Colon (tissue), 2 donors: Measurements from ENCODE around the gene EPS8.
A peak's percentile ranks its signal among the peaks of the same experiment; 100 is the strongest.
"Not testable (repeated sequence)": the region's sequence is repeated elsewhere in the genome, so short reads cannot be mapped to it uniquely, and the experiment has no call there.

ENCODE experiments used
- FAIRE-seq: peaks from 2 replicates; lab custom pipeline; 2012; peaks lifted over from hg19 to GRCh38; lab: Jason Lieb, UNC
- donor health status: control.
- donor health status: control.

EPS8 gene

DNA sequence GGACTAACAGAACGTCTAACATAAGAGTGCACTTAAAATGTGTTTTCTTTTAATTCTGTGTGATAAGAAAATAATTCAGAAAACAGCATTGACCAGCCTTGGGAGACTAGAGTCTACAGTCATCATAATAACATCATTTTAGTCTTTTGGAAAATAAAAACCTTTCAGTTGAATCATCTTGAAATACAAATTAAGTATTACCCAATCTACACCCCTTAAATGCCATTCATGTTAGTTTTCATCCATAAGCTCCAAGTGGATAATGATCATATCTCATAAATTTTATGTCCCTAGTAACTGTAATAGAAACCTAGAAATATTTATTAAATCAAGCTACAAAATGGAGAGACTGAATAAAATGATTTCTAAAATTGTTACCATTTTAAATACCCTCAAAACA lies 32.4 kb downstream of the EPS8 start:
- FAIRE-seq = no peak

DNA sequence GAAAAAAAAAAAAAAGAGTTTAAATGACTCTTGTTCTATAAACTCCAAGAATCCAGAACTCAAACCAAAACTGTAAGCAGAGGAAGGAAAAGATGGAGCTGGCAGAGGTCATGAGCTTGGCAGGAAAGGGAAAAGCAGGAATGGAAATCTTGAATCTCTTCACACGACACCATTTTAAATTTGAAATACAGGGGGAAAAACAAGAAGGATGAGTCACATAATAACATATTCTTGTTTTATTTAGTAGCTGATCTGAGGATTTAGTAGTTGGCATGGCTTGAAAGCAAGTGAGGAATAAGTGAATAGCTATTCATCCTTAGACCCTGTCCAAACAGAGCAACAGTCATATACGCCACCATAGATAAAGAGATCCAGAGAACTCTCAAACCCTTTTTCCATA lies 35.0 kb downstream of the EPS8 start:
- no peak for FAIRE-seq

DNA sequence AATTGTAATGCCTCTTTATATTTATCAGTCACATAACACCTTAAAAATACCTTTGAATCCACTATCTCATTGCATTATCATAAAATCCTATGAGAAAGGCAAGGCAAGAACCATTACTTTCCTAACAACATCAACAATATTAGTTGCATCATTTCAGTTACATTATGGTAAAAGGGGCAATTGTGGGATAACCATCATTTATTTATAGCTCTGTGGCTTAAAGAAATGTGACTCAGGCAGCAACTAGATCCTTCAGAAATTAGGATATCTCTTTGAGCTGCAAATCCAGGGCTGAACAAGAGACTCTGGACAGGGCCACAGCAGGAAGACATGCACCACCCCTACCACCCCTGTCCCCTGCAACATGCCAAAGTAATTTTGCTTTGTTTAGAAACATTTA lies 36.4 kb downstream of the EPS8 start:
- no peak for FAIRE-seq

DNA sequence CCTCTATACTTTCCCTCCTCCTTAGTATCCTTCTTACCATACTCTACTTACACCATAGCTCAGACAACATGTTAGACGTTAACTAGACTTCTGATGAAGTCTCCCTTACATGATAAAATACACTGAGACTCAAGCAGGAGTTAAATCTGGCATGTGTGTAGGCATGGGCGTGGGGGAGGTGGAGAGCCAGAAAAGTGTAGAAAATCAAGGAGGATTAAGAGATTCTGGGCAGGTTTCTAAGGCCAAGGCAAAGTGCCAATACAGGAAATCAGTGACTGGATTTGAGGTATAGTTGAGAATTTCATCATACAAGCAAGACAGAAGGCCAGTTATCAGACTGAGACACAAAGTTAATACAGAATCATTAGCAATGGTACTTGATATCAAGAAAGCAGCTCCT lies 37.4 kb downstream of the EPS8 start:
- FAIRE-seq = no peak

DNA sequence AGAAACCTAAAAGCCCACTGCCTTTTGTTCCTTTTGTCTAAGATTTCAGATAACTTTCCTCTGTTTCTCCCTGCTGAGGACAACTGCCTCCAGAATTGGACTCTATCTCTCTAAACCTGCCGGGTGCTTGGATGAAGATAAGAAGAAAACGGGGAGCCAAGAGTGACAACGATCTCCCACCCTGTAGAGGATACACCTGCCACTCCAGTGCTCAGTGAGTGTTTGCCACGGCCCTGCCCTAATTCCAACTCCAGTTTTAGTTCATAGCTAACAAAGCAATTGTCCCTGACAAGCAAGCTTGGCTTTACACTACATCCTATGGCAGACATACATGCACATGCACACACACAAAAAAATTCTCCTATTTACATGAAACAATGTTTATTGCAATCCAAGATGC lies 39.3 kb downstream of the EPS8 start:
- no peak for FAIRE-seq

DNA sequence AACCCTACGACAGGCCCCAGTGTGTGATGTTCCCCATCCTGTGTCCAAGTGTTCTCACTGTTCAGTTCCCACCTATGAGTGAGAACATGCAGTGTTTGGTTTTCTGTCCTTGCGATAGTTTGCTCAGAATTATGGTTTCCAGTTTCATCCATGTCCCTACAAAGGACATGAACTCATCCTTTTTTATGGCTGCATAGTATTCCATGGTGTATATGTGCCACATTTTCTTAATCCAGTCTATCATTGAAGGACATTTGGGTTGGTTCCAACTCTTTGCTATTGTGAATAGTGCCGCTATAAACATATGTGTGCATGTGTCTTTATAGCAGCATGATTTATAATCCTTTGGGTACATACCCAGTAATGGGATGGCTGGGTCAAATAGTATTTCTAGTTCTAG lies 47.3 kb downstream of the EPS8 start:
- FAIRE-seq = not testable (repeated sequence)

DNA sequence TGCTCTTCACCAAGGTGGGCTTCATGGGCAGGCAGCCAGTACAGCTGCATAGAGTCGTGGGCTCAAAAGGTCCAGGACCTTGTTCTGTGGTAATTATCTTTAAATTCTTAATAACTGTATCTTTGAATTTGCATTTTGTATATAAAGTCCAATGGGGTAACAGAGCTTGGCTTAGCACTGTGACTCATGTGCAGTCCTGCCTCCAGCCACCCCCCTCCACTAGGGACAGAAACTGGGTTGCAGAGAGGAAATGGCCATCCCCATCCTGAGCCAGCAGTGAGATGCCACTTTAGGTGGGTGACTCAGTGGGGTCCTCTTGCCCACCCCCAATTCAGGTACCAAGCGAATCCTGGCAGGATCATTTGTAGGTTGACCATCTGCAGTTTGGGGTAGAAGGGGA lies 48.1 kb downstream of the EPS8 start:
- FAIRE-seq = no peak

DNA sequence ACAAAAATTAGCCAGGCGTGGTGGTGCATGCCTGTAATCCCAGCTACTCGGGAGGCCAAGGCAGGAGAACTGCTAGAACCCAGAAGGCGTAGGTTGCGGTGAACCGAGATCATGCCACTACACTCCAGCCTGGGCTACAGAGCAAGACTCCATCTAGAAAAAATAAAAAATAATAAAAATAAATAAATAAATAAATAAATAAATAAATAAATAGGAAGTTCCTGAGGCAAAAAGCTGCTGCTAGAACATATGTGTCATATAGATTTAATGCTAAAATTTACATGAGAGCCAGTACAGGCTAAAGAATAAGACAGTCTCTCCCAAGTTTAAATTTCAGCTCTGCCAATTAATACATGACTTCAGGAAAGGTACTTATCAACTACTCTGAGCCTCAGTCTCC lies 48.8 kb downstream of the EPS8 start:
- FAIRE-seq = not testable (repeated sequence)

DNA sequence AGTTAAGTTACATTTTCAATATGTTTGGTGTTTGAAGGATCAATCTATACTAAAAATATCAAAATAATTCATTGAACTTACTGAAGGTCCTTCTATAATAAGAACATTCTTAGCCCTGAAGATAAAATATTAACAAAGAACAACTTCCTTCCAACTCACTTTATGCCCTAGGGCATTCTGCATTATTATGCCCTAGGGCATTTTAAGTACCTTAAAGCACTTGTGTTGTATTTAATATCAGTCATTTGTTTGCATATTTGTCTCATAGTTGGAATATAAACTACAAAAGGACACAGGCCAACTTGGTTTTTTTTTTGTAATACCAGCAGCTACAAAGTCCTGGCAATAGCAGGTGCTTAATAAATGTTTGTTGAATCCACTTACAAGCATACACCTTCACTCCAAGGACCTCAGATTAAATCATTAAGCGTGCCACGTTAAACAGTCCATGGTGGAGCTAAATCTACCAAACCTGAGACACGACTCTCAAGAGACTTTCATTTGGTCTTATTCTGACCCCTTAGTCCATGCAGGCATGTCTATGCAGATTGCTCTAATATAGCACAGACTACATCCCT lies 50.7 kb downstream of the EPS8 start:
- no peak for FAIRE-seq

DNA sequence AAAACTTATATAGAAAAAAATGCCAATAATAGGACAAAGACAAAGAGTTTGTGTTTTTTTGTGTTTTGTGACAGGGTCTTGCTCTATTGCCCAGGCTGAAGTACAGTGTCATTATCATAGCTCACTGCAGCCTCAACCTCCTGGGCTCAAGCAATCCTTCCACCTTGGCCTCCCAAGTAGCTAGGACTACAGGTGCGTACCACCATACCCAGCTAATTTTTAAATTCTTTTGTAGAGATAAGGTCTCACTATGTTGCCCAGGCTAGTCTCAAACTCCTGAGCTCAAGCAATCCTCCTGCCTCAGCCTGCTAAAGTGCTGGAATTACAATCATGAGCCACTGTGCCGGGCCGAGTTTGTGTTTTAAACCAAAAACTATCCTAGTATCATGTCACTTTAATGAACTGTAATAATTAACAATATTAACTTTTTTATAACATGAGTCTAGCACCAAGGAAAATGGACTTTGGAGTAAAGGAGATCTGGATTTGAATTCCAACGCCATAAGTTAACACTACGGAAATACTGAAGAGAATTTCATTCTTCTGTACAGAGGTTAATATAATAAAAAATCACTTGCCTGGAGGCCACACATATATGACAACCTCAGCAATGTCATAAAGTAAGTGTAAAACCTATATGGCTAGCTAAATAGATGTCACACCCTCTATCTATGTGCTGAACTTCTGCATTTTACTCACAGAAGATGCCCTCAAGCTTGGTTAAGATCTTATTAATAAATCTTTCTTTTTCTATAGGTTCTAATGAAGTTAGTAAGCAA lies 53.2 kb downstream of the EPS8 start:
- peak; percentile 24 for FAIRE-seq

DNA sequence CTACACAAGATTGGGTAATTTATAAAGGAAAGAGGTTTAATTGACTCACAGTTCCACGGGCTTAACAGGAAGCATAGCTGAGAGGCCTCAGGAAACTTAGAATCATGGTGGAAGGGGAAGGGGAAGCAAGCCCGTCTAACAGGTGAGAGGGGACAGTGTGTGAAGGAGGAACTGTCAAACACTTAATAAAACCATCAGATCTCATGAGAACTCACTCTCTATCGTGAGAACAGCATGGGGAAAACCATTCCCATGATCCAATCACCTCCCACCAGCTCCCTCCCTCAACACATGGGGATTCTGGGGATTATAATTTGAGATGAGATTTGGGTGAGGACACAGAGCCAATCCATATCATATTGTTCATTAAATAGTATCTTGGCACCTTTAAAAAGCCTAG lies 56.1 kb downstream of the EPS8 start:
- FAIRE-seq = no peak

DNA sequence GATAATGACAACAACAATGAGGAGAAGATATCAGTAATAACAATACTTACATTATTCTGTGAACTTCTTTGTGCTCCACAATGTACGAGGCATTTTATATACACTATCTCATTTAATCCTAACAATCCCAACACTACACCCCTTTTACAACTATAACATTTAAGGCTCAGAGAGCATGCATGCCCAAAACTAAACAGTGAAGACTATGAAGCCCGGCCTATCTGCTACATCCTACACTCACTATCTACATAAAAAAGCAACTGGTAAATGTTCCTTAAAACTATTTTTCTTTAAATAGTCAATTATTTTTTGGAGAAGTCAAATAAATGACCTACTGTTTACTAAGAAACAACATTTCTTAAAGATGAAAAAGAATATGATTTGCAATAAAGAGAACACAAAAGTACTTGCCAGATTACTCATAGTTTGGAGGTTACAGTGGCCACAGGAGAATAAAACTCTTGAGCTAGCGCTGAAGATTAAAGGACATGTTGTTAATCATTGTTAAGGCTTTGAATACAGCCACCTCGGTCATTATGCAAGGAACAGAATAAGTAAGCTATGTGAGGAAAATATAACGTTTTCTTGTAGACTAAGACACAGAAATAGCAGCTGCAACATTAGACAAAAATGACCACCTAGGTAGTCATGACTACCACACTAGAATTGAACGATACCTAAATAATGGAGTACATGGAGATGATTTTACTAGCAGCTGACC lies 56.7 kb downstream of the EPS8 start:
- no peak for FAIRE-seq

DNA sequence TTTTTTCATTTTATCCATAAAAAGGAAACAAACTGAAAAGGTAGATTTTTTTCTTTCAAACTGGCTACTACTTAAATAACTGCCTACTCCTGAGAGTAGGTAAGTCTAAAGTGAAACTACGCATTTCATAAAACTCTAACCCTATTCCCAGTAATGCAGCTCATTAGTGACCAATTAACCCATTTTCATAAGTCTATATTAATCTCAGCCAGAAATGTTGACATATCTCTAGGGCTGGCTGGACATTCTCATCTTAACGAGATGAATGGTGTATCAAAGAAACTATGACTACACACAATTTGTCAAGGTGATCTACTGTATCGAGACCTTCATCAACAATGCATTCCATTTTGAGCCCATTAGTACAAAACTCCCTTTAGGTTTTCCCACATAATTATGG lies 57.2 kb downstream of the EPS8 start:
- no peak for FAIRE-seq

DNA sequence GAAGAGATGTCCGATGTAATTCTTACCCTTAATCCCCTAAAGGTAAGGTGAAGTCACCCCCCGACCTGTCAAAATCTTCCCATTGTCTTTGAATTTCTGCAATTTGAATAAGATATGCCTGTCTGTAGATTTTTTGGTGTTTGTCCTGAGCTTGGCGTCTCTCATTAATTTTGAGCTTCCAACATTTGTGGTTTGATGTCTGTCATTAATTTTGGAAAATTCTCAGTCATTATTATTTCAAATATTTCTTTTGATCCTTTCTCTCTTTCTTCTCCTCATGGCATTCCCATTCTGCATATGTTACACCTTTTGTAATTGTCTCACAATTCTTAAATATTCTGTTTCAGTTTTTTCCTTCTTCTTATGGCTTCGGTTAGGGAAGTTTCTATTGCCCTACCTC lies 60.1 kb downstream of the EPS8 start:
- no peak for FAIRE-seq

DNA sequence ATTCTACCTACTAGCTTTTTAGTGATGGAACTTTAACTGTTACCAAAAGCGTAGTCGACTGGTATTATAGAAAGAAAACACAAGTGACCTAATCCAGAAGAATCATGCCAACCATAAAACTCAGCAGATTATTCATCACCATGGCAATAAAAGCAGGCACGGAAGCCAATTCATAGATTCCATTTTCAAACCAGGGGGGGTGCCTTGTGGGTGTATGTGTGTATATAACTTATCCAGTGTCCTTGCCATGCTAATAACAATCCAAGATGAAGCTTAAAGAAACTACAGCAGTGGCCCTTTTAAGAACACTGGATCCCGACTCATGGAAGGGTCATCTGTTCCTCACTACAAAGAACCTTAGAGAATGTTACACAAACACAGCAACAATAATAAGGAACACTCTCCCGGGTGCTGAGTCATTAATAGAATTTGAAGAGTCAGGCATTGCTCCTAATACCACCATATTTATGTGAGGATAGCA lies 61.0 kb downstream of the EPS8 start:
- FAIRE-seq = no peak

DNA sequence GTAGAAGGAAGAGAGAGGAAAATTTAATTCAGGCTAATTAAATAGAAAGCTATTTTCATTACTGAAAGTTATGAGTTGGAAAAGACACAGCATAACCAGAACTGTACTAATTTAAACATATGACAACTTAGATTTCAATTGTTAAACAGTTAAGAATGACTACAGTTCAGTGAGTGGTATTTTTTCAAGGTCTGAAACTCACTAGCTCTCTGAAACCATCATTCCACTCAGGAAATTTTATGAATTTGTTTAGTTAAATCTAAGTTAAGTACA lies 62.4 kb downstream of the EPS8 start:
- no peak for FAIRE-seq

DNA sequence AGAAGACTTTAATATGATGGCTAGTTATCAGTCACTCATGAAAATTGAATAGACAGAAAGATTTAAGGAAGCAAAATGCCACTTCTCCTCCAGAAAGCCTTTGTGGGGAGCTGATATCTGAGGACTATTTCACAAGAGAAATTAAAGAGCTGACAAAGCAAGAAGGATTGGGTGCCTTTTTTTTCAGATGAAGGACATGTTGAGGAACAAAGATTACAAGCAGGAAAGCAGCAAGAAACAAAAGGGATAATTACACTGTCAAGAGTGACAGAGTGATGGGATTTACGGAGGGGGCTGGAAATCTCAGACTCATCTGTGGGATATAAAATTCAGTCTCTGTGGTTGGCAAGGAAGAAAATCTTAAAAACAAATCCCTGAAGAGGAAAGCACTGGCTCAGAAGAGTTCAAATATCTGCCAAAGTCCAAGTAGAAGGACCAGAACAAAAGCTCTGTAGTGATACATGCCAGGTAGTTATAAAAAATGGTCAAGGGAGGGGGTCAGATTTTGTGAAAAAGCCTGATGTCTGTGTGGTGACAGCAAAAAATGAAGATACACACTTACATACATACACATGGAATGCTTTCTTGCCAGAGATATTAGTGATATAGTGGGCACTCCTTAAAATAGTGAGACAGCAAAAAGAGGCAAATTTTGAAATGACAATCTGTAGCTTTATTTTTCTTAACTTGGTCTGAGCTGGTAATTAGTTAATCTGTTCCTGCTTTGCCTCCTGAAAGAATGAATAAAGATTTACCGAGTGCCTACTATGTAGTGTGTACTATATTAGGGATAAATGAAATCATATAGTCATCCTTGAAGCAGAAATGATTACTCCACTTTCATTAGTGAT lies 62.9 kb downstream of the EPS8 start:
- no peak for FAIRE-seq

DNA sequence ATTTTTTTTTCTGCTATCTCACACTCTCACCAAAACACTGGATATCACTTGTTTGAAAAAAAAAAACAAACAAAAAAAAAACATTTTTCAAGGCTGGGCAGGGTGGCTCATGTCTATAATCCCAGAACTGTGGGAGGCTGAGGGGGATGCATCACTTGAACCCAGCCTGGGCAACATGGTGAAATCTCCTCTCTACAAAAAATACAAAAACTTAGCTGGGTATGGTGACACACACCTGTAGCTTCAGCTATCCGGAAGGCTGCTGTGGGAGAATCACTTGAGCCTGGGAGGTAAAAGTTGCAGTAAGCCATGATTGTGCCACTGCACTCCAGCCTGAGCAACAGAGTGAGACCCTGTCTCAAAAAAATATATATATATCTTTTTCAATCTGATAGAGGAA lies 66.2 kb downstream of the EPS8 start:
- no peak for FAIRE-seq

DNA sequence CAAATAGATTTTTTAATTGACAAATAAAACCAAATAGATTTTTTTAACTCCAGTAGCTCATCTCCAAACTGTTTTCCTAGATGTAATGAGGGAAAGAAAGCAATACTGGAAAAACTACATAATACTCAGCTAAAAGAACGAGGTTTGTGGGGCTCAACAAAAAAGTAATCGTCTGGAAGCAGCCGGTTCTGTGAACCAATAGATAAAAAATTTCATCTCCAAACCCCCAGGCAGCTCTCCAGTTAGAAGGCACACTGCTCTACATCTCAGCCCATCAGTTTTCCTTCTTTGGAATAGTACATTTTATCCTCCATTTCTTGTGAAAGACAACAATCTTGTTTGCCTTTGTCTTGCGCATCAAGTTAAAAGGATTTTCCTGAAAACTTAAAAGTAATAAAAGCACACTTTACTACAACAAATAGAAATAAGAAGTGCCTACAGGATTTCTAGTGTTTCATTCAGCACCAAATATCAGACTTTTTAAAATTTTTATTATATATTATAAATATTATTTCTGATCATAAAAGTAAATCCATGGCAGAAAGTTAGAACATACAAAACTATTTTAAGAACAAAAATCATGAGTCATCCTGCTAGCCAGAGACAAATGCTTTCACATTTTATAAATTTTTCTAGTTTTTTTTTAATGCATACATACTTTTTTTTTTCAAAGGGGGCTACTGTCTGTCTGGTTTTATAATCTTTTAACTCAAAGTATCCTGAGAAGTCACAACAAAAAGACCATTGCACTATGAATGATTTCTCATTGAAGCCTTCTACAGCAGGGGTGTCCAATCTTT lies 67.7 kb downstream of the EPS8 start:
- peak; percentile 36 for FAIRE-seq

DNA sequence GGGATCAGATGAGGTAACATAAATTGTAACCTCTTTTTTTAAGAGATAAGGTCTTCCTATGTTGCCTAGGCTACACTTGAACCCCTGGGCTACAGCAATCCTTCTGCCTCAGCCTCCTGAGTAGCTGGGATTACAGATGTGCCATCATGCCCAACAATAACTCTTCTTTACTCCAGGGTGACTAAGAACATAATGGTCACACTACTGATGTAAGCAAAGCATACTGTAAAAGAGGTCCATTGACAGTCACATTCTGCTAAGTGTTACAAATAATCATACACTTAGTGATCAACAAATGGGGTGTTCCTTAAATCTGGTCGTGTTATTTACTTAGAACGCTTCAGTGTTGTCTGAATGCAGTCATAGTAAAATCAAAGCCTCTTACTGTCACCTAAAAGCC lies 68.9 kb downstream of the EPS8 start:
- no peak for FAIRE-seq

DNA sequence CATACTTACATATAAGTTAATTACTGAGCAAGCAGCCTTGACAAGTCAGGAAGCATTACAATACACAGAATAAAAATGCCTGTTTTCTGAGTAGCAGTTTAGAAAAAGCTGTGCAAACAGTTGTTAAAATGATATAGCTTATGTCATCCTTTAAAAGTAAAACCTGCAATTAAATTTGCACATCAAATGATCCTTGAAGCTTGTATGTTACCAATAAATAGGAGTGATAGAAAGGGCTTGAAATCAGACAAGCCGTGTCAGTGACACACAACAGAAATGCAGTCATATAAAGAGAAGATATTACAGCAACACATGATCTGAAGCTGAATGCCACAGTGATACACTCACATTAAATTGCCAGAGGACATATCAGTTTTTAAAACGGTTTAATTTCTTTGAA lies 70.0 kb downstream of the EPS8 start:
- no peak for FAIRE-seq
